GM12878 (cell line): ENCODE results near the gene ID3. TPM values are rescaled to one million over a fixed set of nuclear protein-coding genes. Genes with fewer than 3 reads are reported as not detected.

Experiments
- ASH2L ChIP-seq: fragments of 300-600, 200-600 bp; sonication (generic); IDR thresholded peaks from 2 replicates; pipeline ENCODE4 v1.6.1; 2017; ENCODE audit warnings: low read depth, mild to moderate bottlenecking, borderline replicate concordance
- CHD1 ChIP-seq: IDR thresholded peaks from 2 replicates; pipeline ENCODE4 v1.6.1; 2012; ENCODE audit warnings: low read depth, low read length, improper control_type of control experiment
- CHD4 ChIP-seq: fragments of 200-600 bp; sonication (generic); IDR thresholded peaks from 2 replicates; pipeline ENCODE4 v1.6.1; 2016; ENCODE audit warnings: mild to moderate bottlenecking
- ESRRA ChIP-seq: IDR thresholded peaks from 2 replicates; pipeline ENCODE4 v1.6.1; 2012; ENCODE audit warnings: mild to moderate bottlenecking, low read length, improper control_type of control experiment
- FOS ChIP-seq: IDR thresholded peaks from 3 replicates; pipeline ENCODE4 v1.6.1; 2011; ENCODE audit warnings: borderline replicate concordance; ENCODE audit not compliant: insufficient read length; ENCODE audit errors: extremely low read depth
- FOXM1 ChIP-seq: IDR thresholded peaks from 2 replicates; pipeline ENCODE4 v1.6.1; 2012; ENCODE audit warnings: low read depth, mild to moderate bottlenecking, inconsistent platforms, low read length, moderate library complexity
- GABPA ChIP-seq: IDR thresholded peaks from 2 replicates; pipeline ENCODE4 v1.6.1; 2014; ENCODE audit warnings: antibody characterized with exemption, low read depth, mild to moderate bottlenecking, inconsistent platforms
- KDM1A ChIP-seq: fragments of 200-600 bp; sonication (generic); IDR thresholded peaks from 2 replicates; pipeline ENCODE4 v1.6.1; 2016; ENCODE audit warnings: borderline replicate concordance
- NR2F1 ChIP-seq: fragments of 450-650 bp; conservative IDR thresholded peaks from 2 replicates; pipeline ENCODE4 v1.6.1; 2017; ENCODE audit warnings: mild to moderate bottlenecking
- RAD51 ChIP-seq: fragments of 450-650 bp; IDR thresholded peaks from 2 replicates; pipeline ENCODE4 v1.6.1; 2016; ENCODE audit warnings: moderate library complexity, mild to moderate bottlenecking, inconsistent platforms
- REST ChIP-seq: IDR thresholded peaks from 2 replicates; pipeline ENCODE4 v1.6.1; 2012; ENCODE audit warnings: mild to moderate bottlenecking, low read depth, low read length
- SIX5 ChIP-seq: IDR thresholded peaks from 2 replicates; pipeline ENCODE4 v1.6.1; 2011; ENCODE audit warnings: mild to moderate bottlenecking, low read depth, low read length, moderate library complexity; ENCODE audit not compliant: severe bottlenecking
- SUZ12 ChIP-seq: fragments of 200-600 bp; sonication (generic); IDR thresholded peaks from one replicate; pipeline ENCODE4 v1.6.1; 2018; ENCODE audit warnings: antibody characterized with exemption, mild to moderate bottlenecking; ENCODE audit not compliant: unreplicated experiment
- YBX1 ChIP-seq: fragments of 450-650 bp; IDR thresholded peaks from 2 replicates; pipeline ENCODE4 v1.6.1; 2016; ENCODE audit warnings: antibody characterized with exemption
- ZNF384 ChIP-seq: IDR thresholded peaks from 2 replicates; pipeline ENCODE4 v1.6.1; 2012; ENCODE audit warnings: low read depth, mild to moderate bottlenecking, low read length, improper control_type of control experiment, borderline replicate concordance
- polyA plus RNA-seq, 11 experiments: library from polyadenylated mRNA; depleted of rRNA in 4 of 11; unstranded in 6 of 11; stranded (reverse) in 5 of 11; fragments of >200 nt; fragmentation: Nextera tagmentation in 4 of 11; fragmentation: Illumina TruSeq in 1 of 11; extraction: Ambion mirVana in 4 of 11; extraction: Trizol in 1 of 11; gene quantifications; 1 replicate in 1 of 11; 2 replicates in 10 of 11; pipeline versions ENCODE4 v1.2.1 to v1.2.3, GENCODE V29; 2011 to 2016; ENCODE audit warnings: inconsistent platforms in 2 of 11, missing spikeins in 2 of 11, low read depth in 1 of 11
- total RNA-seq, 4 experiments: library from RNA; depleted of rRNA in 3 of 4; stranded (reverse); fragments of >200 nt in 3 of 4; fragmentation: Illumina TruSeq in 1 of 4; extraction: Trizol in 1 of 4; gene quantifications; 2 replicates each; pipeline versions ENCODE4 v1.2.1 to v1.2.3, GENCODE V29; 2013 to 2021
- TF ChIP-seq, protein P1 (sequence below): IDR thresholded peaks from 2 replicates; pipeline ENCODE4 v1.6.1; 2011; ENCODE audit warnings: borderline replicate concordance, low read depth, mild to moderate bottlenecking, moderate library complexity, low read length; ENCODE audit not compliant: insufficient read depth, poor library complexity, severe bottlenecking
- TF ChIP-seq, protein P2 (sequence below): IDR thresholded peaks from 2 replicates; pipeline ENCODE4 v1.6.1; 2012; ENCODE audit warnings: improper control_type of control experiment, low read depth, low read length; ENCODE audit not compliant: insufficient replicate concordance
- TF ChIP-seq, protein P3 (sequence below): fragments of 450-650 bp; IDR thresholded peaks from 2 replicates; pipeline ENCODE4 v1.6.1; 2017; ENCODE audit warnings: borderline replicate concordance

ID3 gene
- total and polyA plus RNA-seq, 10 of the 15 experiments (the other 5 are each of a cell fraction or from before 2014, with no cell fraction given) = 42.7 to 475 (median 207) TPM

DNA sequence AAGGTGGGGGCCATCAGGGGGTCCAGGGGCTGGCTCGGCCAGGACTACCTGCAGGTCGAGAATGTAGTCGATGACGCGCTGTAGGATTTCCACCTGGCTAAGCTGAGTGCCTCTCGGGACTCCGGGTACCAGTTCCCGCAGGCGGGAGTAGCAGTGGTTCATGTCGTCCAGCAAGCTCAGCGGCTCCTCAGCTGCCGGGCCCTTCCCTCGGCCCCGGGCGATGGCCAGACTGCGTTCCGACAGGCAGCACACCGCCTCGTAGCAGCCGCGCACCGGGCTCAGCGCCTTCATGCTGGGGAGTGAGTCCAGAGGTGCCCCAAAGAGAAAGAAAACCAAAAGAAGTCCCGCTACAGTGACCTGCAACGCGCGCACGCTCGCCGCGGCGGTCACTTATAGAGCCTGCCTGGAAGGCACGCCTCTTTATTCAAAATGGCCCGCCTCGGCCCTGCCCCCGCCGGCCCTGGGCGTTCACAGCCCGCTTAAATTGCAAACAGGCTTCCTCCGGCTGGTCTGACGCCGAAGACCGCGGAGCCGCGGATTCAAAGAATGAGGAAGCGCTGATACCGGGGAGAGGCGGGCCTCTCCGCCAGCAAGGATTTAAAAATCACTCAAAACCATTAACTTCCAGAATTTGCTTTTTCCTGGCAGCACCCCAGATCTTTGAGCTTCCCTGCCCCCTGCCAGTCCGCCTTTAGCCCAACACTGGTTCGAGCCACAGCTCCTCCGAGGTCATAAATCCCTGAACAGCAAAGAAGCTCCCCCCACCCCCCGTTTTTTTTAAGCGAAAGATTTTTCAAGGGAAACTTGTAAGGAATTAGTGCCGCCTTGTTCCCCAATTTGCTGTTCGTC lies at the start of gene ID3 (continued):
- TF ChIP-seq, protein P1, sequence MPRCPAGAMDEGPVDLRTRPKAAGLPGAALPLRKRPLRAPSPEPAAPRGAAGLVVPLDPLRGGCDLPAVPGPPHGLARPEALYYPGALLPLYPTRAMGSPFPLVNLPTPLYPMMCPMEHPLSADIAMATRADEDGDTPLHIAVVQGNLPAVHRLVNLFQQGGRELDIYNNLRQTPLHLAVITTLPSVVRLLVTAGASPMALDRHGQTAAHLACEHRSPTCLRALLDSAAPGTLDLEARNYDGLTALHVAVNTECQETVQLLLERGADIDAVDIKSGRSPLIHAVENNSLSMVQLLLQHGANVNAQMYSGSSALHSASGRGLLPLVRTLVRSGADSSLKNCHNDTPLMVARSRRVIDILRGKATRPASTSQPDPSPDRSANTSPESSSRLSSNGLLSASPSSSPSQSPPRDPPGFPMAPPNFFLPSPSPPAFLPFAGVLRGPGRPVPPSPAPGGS = peak; percentile 54
- TF ChIP-seq, protein P2, sequence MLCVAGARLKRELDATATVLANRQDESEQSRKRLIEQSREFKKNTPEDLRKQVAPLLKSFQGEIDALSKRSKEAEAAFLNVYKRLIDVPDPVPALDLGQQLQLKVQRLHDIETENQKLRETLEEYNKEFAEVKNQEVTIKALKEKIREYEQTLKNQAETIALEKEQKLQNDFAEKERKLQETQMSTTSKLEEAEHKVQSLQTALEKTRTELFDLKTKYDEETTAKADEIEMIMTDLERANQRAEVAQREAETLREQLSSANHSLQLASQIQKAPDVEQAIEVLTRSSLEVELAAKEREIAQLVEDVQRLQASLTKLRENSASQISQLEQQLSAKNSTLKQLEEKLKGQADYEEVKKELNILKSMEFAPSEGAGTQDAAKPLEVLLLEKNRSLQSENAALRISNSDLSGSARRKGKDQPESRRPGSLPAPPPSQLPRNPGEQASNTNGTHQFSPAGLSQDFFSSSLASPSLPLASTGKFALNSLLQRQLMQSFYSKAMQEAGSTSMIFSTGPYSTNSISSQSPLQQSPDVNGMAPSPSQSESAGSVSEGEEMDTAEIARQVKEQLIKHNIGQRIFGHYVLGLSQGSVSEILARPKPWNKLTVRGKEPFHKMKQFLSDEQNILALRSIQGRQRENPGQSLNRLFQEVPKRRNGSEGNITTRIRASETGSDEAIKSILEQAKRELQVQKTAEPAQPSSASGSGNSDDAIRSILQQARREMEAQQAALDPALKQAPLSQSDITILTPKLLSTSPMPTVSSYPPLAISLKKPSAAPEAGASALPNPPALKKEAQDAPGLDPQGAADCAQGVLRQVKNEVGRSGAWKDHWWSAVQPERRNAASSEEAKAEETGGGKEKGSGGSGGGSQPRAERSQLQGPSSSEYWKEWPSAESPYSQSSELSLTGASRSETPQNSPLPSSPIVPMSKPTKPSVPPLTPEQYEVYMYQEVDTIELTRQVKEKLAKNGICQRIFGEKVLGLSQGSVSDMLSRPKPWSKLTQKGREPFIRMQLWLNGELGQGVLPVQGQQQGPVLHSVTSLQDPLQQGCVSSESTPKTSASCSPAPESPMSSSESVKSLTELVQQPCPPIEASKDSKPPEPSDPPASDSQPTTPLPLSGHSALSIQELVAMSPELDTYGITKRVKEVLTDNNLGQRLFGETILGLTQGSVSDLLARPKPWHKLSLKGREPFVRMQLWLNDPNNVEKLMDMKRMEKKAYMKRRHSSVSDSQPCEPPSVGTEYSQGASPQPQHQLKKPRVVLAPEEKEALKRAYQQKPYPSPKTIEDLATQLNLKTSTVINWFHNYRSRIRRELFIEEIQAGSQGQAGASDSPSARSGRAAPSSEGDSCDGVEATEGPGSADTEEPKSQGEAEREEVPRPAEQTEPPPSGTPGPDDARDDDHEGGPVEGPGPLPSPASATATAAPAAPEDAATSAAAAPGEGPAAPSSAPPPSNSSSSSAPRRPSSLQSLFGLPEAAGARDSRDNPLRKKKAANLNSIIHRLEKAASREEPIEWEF = no peak
- TF ChIP-seq REST = no peak
- no peak for TF ChIP-seq YBX1
- no peak for TF ChIP-seq RAD51
- no peak for TF ChIP-seq FOS
- no peak for TF ChIP-seq CHD4
- TF ChIP-seq, protein P3, sequence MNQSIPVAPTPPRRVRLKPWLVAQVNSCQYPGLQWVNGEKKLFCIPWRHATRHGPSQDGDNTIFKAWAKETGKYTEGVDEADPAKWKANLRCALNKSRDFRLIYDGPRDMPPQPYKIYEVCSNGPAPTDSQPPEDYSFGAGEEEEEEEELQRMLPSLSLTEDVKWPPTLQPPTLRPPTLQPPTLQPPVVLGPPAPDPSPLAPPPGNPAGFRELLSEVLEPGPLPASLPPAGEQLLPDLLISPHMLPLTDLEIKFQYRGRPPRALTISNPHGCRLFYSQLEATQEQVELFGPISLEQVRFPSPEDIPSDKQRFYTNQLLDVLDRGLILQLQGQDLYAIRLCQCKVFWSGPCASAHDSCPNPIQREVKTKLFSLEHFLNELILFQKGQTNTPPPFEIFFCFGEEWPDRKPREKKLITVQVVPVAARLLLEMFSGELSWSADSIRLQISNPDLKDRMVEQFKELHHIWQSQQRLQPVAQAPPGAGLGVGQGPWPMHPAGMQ = no peak
- TF ChIP-seq FOXM1 = no peak
- TF ChIP-seq SIX5 = no peak
- peak; percentile 53 for TF ChIP-seq NR2F1
- no peak for TF ChIP-seq SUZ12
- no peak for TF ChIP-seq KDM1A
- TF ChIP-seq ZNF384 = no peak; the same call in 1 of the 2 replicates
- TF ChIP-seq GABPA = no peak
- no peak for TF ChIP-seq ESRRA
- no peak for TF ChIP-seq ASH2L
- TF ChIP-seq CHD1 = no peak; the same call in 1 of the 2 replicates
